Measurements from ENCODE around the gene ATAD1. TPM values are rescaled to one million over a fixed set of nuclear protein-coding genes. Genes with fewer than 3 reads are reported as not detected.

The ATAD1 gene
- total and polyA plus RNA-seq, 10 of the 15 experiments (the other 5 are each of a cell fraction or from before 2014, with no cell fraction given) = 24.7 to 59.3 (median 41.1) TPM

DNA sequence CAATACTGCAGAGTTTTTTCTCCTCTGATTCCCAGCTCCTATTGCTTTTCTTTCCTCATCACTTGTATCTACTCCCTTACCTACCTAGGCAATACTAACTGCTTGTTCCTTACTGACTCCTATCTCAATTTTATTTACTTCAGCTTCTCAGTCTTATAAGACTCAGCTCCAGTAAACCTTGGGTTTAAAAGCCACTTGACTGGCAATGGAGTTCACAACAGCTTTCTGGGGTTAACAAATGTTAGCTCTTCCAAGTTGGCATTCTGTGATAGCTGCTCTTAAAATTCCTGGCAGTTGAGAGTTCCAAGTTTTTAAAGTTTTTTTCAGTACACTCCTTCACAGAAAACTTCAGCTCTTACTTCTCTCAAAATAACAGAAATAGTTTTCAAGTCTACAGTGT is 14.2 kb downstream of the ATAD1 start:
- SMC1A ChIA-PET (ENCODE audit: uncharacterized antibody, unreplicated experiment) = interaction anchor here (1.1 to 2.9 kb wide), 3 partner anchors 11 to 28 kb away, joined by 3 to 21 read pairs (median 3); no protein-coding TSS in a partner anchor
- ATAC-seq (no peak), FAIRE-seq (no peak), DNase-seq (ENCODE audit: low read depth, low spot score) (no peak)
- Histone ChIP-seq H3K4me2 (ENCODE audit: control insufficient read depth, insufficient read depth) (no peak overlapping the region), H4K20me1 (ENCODE audit: control insufficient read depth, insufficient read depth) (no peaks in the 10 kb centered on the region), H3K4me3 (no peak overlapping the region), H3K36me3 (ENCODE audit: control insufficient read depth in 2 of 2, insufficient read depth in 2 of 2, low read length in 1 of 2) (peaks cover 0 to 24% of the 10 kb centered on the region in 2 experiments; a peak in 3 of 4 replicates), H2AFZ (ENCODE audit: control insufficient read depth, low read depth, low read length) (no peak overlapping the region), H3K27me3 (replicated peaks in 1 of 2; ENCODE audit: control insufficient read depth in 2 of 2, insufficient read depth in 2 of 2, low read length in 1 of 2) (no peaks in the 10 kb centered on the region), H3K9me3 (replicated peaks; ENCODE audit: control insufficient read depth, insufficient read depth, low read length) (peaks cover 8% of the 10 kb centered on the region), H3K27ac (ENCODE audit: control insufficient read depth, insufficient read depth) (no peak overlapping the region), H3K9ac (ENCODE audit: control insufficient read depth, insufficient read depth, low read length) (no peak overlapping the region), H3K79me2 (ENCODE audit: control insufficient read depth, insufficient read depth, low read length) (peaks cover 45% of the 10 kb centered on the region), H3K4me1 (ENCODE audit: control insufficient read depth, insufficient read depth, low read length) (no peaks in the 10 kb centered on the region)
- TF ChIP-seq, protein P1, sequence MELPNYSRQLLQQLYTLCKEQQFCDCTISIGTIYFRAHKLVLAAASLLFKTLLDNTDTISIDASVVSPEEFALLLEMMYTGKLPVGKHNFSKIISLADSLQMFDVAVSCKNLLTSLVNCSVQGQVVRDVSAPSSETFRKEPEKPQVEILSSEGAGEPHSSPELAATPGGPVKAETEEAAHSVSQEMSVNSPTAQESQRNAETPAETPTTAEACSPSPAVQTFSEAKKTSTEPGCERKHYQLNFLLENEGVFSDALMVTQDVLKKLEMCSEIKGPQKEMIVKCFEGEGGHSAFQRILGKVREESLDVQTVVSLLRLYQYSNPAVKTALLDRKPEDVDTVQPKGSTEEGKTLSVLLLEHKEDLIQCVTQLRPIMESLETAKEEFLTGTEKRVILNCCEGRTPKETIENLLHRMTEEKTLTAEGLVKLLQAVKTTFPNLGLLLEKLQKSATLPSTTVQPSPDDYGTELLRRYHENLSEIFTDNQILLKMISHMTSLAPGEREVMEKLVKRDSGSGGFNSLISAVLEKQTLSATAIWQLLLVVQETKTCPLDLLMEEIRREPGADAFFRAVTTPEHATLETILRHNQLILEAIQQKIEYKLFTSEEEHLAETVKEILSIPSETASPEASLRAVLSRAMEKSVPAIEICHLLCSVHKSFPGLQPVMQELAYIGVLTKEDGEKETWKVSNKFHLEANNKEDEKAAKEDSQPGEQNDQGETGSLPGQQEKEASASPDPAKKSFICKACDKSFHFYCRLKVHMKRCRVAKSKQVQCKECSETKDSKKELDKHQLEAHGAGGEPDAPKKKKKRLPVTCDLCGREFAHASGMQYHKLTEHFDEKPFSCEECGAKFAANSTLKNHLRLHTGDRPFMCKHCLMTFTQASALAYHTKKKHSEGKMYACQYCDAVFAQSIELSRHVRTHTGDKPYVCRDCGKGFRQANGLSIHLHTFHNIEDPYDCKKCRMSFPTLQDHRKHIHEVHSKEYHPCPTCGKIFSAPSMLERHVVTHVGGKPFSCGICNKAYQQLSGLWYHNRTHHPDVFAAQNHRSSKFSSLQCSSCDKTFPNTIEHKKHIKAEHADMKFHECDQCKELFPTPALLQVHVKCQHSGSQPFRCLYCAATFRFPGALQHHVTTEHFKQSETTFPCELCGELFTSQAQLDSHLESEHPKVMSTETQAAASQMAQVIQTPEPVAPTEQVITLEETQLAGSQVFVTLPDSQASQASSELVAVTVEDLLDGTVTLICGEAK (IDR thresholded peaks at IDR 0.05; ENCODE audit: borderline replicate concordance) = no peak
- no peak for TF ChIP-seq ASH2L (IDR thresholded peaks at IDR 0.05; ENCODE audit: borderline replicate concordance, low read depth)
- no peak for TF ChIP-seq RCOR1 (conservative IDR thresholded peaks at IDR 0.05; ENCODE audit: low read depth, low read length)
- no peak for TF ChIP-seq MXI1 (IDR thresholded peaks at IDR 0.05; ENCODE audit: low read depth, low read length)
- TF ChIP-seq SREBF2 (IDR thresholded peaks at IDR 0.05; ENCODE audit: low read length) = no peak
- in situ Hi-C loops (cut with MboI) (no loop called here), intact Hi-C loops (cut with micrococcal nuclease; ENCODE audit: unreplicated experiment) (no loop called here)
- RAD21 ChIA-PET (ENCODE audit: unreplicated experiment) = interaction anchor here (0.6 kb wide), 1 partner anchor 1121 kb away, joined by 3 read pairs; no protein-coding TSS in a partner anchor
- CTCF ChIA-PET = interaction anchor here (0.6 to 3.0 kb wide), 2 partner anchors 11 to 1277 kb away, joined by 4 to 14 read pairs; no protein-coding TSS in a partner anchor
- POLR2A ChIA-PET = no interaction called here
- BruUV-seq (replicated peaks) = no TSS peak

All from GM12878 (cell line).